Small intestine (tissue), 7 donors: ENCODE results near the gene MYL5. TPM values are rescaled to one million over a fixed set of nuclear protein-coding genes. Genes with fewer than 3 reads are reported as not detected.

Experiments
- DNase-seq, 2 donors: peaks; one replicate each; pipeline versions ENCODE4 v3.0.0 to v3.0.0-alpha.2; 2013
- FAIRE-seq: peaks from 2 replicates; lab custom pipeline; 2012; peaks lifted over from hg19 to GRCh38; lab: Jason Lieb, UNC
- H3K27ac ChIP-seq, 3 donors: one replicate each; pipeline ENCODE4 v1.5.1; 2013; ENCODE audit warnings: low read length in 2 of 3, mild to moderate bottlenecking in 2 of 3, control low read depth in 1 of 3, inconsistent platforms in 1 of 3, low read depth in 1 of 3, moderate library complexity in 1 of 3
- H3K27me3 ChIP-seq, 3 donors: one replicate each; pipeline ENCODE4 v1.6.1; 2013; ENCODE audit warnings: low read length in 3 of 3, inconsistent platforms in 1 of 3; ENCODE audit not compliant: control insufficient read depth in 3 of 3, insufficient read depth in 3 of 3
- H3K36me3 ChIP-seq, 3 donors: one replicate each; pipeline ENCODE4 v1.6.1; 2013; ENCODE audit warnings: low read length in 3 of 3, inconsistent platforms in 1 of 3, low read depth in 1 of 3, mild to moderate bottlenecking in 1 of 3, moderate library complexity in 1 of 3; ENCODE audit not compliant: control insufficient read depth in 3 of 3, insufficient read depth in 2 of 3
- H3K4me1 ChIP-seq, 3 donors: one replicate each; pipeline ENCODE4 v1.6.1; 2013; ENCODE audit warnings: low read length in 2 of 3, inconsistent platforms in 1 of 3, low read depth in 1 of 3, mild to moderate bottlenecking in 1 of 3, moderate library complexity in 1 of 3; ENCODE audit not compliant: control insufficient read depth in 3 of 3, insufficient read depth in 2 of 3
- H3K4me3 ChIP-seq, 3 donors: one replicate each; pipeline ENCODE4 v1.5.1; 2013; ENCODE audit warnings: low read length in 3 of 3, control low read depth in 1 of 3, inconsistent platforms in 1 of 3, low read depth in 1 of 3, mild to moderate bottlenecking in 1 of 3, moderate library complexity in 1 of 3
- H3K9me3 ChIP-seq, 2 donors: one replicate each; pipeline ENCODE4 v1.6.1; 2013; ENCODE audit warnings: low read depth in 1 of 2, low read length in 1 of 2; ENCODE audit not compliant: control insufficient read depth in 2 of 2, insufficient read depth in 1 of 2
- WGBS, 3 donors: extraction: QIAGEN DNeasy Blood & Tissue Kit; methylation state at CpG; one replicate each; pipeline ENCODE4 v1.1.7; 2013; 5-methylcytosine and 5-hydroxymethylcytosine counted together
- polyA plus RNA-seq, 4 donors: library from polyadenylated mRNA; stranded (reverse) in 3 of 4; unstranded in 1 of 4; fragments of 200-250 nt in 3 of 4; fragments of 120-200 nt in 1 of 4; gene quantifications; one replicate each; pipeline versions ENCODE4 v1.2.1 to v1.2.3, GENCODE V29; 2013
- donor health status: healthy with polysubstance abuse.
- donor health status: control.
- donor health status: control.
- donor health status: Bipolar disorder and iron deficiency.
- donor health status: healthy.

The MYL5 gene
- polyA plus RNA-seq, 4 donors, result 36.1 to 316 (median 159) TPM

- 88 to 92% (median 91%) methylated on average over 3 of the region's 3 CpGs for WGBS, 3 donors
- DNase-seq, result no peak
- no peak overlapping the region for H3K4me3 ChIP-seq
- H3K36me3 ChIP-seq, result peaks cover 6 to 41% (median 9%) of the 10 kb centered on the region in 3 donors
- peaks cover 0 to 19% (median 3%) of the 10 kb centered on the region in 3 donors for H3K4me1 ChIP-seq
- no peaks in the 10 kb centered on the region for H3K9me3 ChIP-seq
- H3K27me3 ChIP-seq, result no peaks in the 10 kb centered on the region
- no peak for FAIRE-seq
- H3K27ac ChIP-seq, result no peak overlapping the region
These were observed 2.6 kb upstream of the MYL5 start for GRCh38 chr4:671769-672168.

- peak overlapping the region; percentile 68 to 79 (median 72) for H3K4me3 ChIP-seq
- DNase-seq (peak; percentile 79 to 82), FAIRE-seq (no peak)
- WGBS, 3 donors, result 3 to 7% (median 6%) methylated on average over 39 to 55 of the region's 55 CpGs
- peak overlapping the region; percentile 69 to 84 (median 82) for H3K27ac ChIP-seq
- no peaks in the 10 kb centered on the region for H3K9me3 ChIP-seq
- peaks cover 6 to 40% (median 9%) of the 10 kb centered on the region in 3 donors for H3K36me3 ChIP-seq
- H3K4me1 ChIP-seq, result peaks cover 2 to 28% (median 3%) of the 10 kb centered on the region in 3 donors
- H3K27me3 ChIP-seq, result no peaks in the 10 kb centered on the region
These were observed 822 bp upstream of the MYL5 start for GRCh38 chr4:673349-674091.

- H3K9me3 ChIP-seq, result no peaks in the 10 kb centered on the region
- H3K4me1 ChIP-seq, result peaks cover 2 to 28% (median 3%) of the 10 kb centered on the region in 3 donors
- peak overlapping the region; percentile 71 to 83 (median 79) for H3K4me3 ChIP-seq
- DNase-seq (peak in 1 of 2 donors; percentile 52), FAIRE-seq (no peak)
- H3K27ac ChIP-seq, result peak overlapping the region; percentile 79 to 90 (median 89)
- WGBS, 3 donors, result 61 to 63% (median 63%) methylated on average over 26 of the region's 26 CpGs
- peaks cover 6 to 45% (median 9%) of the 10 kb centered on the region in 3 donors for H3K36me3 ChIP-seq
- no peaks in the 10 kb centered on the region for H3K27me3 ChIP-seq
These were observed 917 bp downstream of the MYL5 start for GRCh38 chr4:675036-675882.

- peaks cover 2 to 36% (median 3%) of the 10 kb centered on the region in 3 donors for H3K4me1 ChIP-seq
- no peaks in the 10 kb centered on the region for H3K9me3 ChIP-seq
- no peaks in the 10 kb centered on the region for H3K27me3 ChIP-seq
- peak overlapping the region in 1 of 3 donors; percentile 55 for H3K27ac ChIP-seq
- DNase-seq, result no peak
- WGBS, 3 donors, result 74 to 80% (median 78%) methylated on average over 16 to 19 of the region's 19 CpGs
- peaks cover 5 to 39% (median 6%) of the 10 kb centered on the region in 3 donors for H3K36me3 ChIP-seq
- H3K4me3 ChIP-seq, result no peak overlapping the region
- FAIRE-seq, result no peak
These were observed 1.9 kb downstream of the MYL5 start for GRCh38 chr4:675980-676870.

GRCh38 chr4:676871-677235 lies 2.5 kb downstream of the MYL5 start:
- peaks cover 2 to 39% (median 3%) of the 10 kb centered on the region in 3 donors for H3K4me1 ChIP-seq
- H3K36me3 ChIP-seq, result peaks cover under 1 to 32% (median 2%) of the 10 kb centered on the region in 3 donors
- no peaks in the 10 kb centered on the region for H3K27me3 ChIP-seq
- no peak overlapping the region for H3K4me3 ChIP-seq
- no peaks in the 10 kb centered on the region for H3K9me3 ChIP-seq
- WGBS, 3 donors, result 82 to 84% (median 82%) methylated on average over 8 of the region's 8 CpGs
- FAIRE-seq (no peak), DNase-seq (no peak)
- H3K27ac ChIP-seq, result peak overlapping the region in 1 of 3 donors; percentile 4

GRCh38 chr4:677431-678293 lies 3.3 kb downstream of the MYL5 start:
- FAIRE-seq, result no peak
- WGBS, 3 donors, result 19 to 57% (median 35%) methylated on average over 26 of the region's 26 CpGs
- peaks cover 0 to 29% (median under 1%) of the 10 kb centered on the region in 3 donors for H3K36me3 ChIP-seq
- H3K4me3 ChIP-seq, result no peak overlapping the region
- H3K9me3 ChIP-seq, result no peaks in the 10 kb centered on the region
- H3K4me1 ChIP-seq, result peaks cover 2 to 45% (median 3%) of the 10 kb centered on the region in 3 donors
- peak overlapping the region in 1 of 3 donors; percentile 41 for H3K27ac ChIP-seq
- no peaks in the 10 kb centered on the region for H3K27me3 ChIP-seq
- peak in 1 of 2 donors; percentile 76 for DNase-seq

GRCh38 chr4:678331-679103 lies 4.2 kb downstream of the MYL5 start:
- WGBS, 3 donors, result 41 to 72% (median 43%) methylated on average over 12 to 14 of the region's 14 CpGs
- FAIRE-seq (no peak), DNase-seq (no peak)
- Histone ChIP-seq H3K27me3 (no peaks in the 10 kb centered on the region), H3K36me3 (peaks cover 0 to 25% (median 0%) of the 10 kb centered on the region in 3 donors), H3K4me3 (no peak overlapping the region), H3K4me1 (peaks cover 2 to 45% (median 3%) of the 10 kb centered on the region in 3 donors), H3K9me3 (no peaks in the 10 kb centered on the region), H3K27ac (no peak overlapping the region)
